Memory B cell (primary cell): ENCODE data around the gene LUC7L2.
"Not testable (repeated sequence)": the region's sequence is repeated elsewhere in the genome, so short reads cannot be mapped to it uniquely, and the experiment has no call there.

Experiments
- ATAC-seq: fragments of 150-1000 bp; cut with Tn5 transposase; 2 replicates; pipeline ENCODE4 v1.10.0; 2021; ENCODE audit warnings: low read depth, mild to moderate bottlenecking, moderate library complexity
- DNase-seq, 2 donors: peaks; one replicate each; pipeline ENCODE4 v3.0.0; 2022; ENCODE audit warnings: low spot score in 2 of 2
- H3K27ac Mint-ChIP-seq: one replicate; pipeline ENCODE4 v1.8.0; 2022; ENCODE audit warnings: mild to moderate bottlenecking, moderate library complexity, mixed read lengths
- H3K27me3 Mint-ChIP-seq: one replicate; pipeline ENCODE4 v1.8.0; 2022; ENCODE audit warnings: mixed read lengths
- H3K36me3 Mint-ChIP-seq: one replicate; pipeline ENCODE4 v1.8.0; 2022; ENCODE audit warnings: mild to moderate bottlenecking, mixed read lengths
- H3K4me1 Mint-ChIP-seq: one replicate; pipeline ENCODE4 v1.8.0; 2022; ENCODE audit warnings: mixed read lengths
- H3K4me3 Mint-ChIP-seq: one replicate; pipeline ENCODE4 v1.8.0; 2022; ENCODE audit warnings: mild to moderate bottlenecking, moderate library complexity, mixed read lengths
- H3K9me3 Mint-ChIP-seq: one replicate; pipeline ENCODE4 v1.8.0; 2022; ENCODE audit warnings: mixed read lengths

The LUC7L2 gene

DNA sequence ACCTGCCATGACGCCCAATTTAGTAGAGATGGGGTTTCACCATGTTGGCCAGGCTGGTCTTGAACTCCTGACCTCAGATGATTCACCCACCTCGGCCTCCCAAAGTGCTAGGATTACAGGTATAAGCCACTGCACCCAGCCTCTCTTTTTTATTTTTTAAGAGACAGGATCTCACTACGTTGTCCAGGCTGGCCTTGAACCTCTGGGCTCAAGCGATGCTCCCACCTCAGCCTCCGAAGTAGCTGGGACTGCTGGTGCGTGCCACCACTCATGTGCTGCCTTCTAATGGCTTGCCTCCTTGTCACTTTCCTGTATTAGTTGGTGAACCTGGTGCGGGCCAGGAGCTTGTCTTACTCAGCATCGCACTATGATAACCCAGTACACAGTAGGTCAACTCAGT lies 96.8 kb downstream of the LUC7L2 start:
- DNase-seq, result no peak
- no peak overlapping the region for H3K4me3 Mint-ChIP-seq
- no peak for ATAC-seq
- no peaks in the 10 kb centered on the region for H3K9me3 Mint-ChIP-seq
- no peaks in the 10 kb centered on the region for H3K27me3 Mint-ChIP-seq
- no peaks in the 10 kb centered on the region for H3K36me3 Mint-ChIP-seq
- no peaks in the 10 kb centered on the region for H3K4me1 Mint-ChIP-seq
- H3K27ac Mint-ChIP-seq, result no peak overlapping the region

- peaks cover 4% of the 10 kb centered on the region for H3K27me3 Mint-ChIP-seq
Measured at GRCh38 chr7:139457153-139457946, 97.7 kb downstream of the LUC7L2 start.

GRCh38 chr7:139463421-139463820 lies 103.7 kb downstream of the LUC7L2 start:
- H3K27me3 Mint-ChIP-seq, DNase-seq, H3K36me3 Mint-ChIP-seq, H3K4me3 Mint-ChIP-seq, ATAC-seq, H3K4me1 Mint-ChIP-seq, H3K27ac Mint-ChIP-seq: not testable (repeated sequence)
- H3K9me3 Mint-ChIP-seq, result peaks cover 10% of the 10 kb centered on the region

More at GRCh38 chr7:139457153-139457946, 97.7 kb downstream of the LUC7L2 start:
- Mint-ChIP-seq H3K27ac (no peak overlapping the region), H3K4me3 (no peak overlapping the region), H3K36me3 (peaks cover 2% of the 10 kb centered on the region), H3K4me1 (no peaks in the 10 kb centered on the region), H3K9me3 (peaks cover 3% of the 10 kb centered on the region)
- ATAC-seq (no peak), DNase-seq (no peak)

- ATAC-seq, H3K27ac Mint-ChIP-seq, H3K27me3 Mint-ChIP-seq, H3K36me3 Mint-ChIP-seq, H3K4me3 Mint-ChIP-seq, H3K4me1 Mint-ChIP-seq, DNase-seq: not testable (repeated sequence)
- H3K9me3 Mint-ChIP-seq, result peaks cover 10% of the 10 kb centered on the region
Measured at GRCh38 chr7:139464511-139464910, 104.8 kb downstream of the LUC7L2 start.

DNA sequence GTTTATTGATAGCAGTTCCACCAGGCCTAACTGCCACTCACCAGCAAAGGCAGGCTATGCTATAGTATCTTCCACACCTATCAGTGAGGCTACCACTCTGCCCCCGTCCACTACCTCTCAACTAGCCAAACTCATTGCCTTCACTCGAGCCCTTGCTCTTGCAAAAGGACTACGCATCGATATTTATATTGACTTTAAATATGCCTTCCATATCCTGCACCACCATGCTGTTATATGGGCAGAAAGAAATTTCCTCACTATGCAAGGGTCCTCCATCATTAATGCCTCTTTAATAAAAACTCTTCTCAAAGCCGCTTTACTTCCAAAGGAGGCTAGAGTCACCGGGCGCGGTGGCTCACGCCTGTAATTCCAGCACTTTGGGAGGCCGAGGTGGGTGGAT lies 105.4 kb downstream of the LUC7L2 start:
- not testable (repeated sequence) for DNase-seq, H3K27ac Mint-ChIP-seq, H3K4me1 Mint-ChIP-seq, ATAC-seq, H3K4me3 Mint-ChIP-seq
- H3K9me3 Mint-ChIP-seq, result peaks cover 10% of the 10 kb centered on the region
- peaks cover 10% of the 10 kb centered on the region for H3K36me3 Mint-ChIP-seq
- H3K27me3 Mint-ChIP-seq, result peaks cover 13% of the 10 kb centered on the region

DNA sequence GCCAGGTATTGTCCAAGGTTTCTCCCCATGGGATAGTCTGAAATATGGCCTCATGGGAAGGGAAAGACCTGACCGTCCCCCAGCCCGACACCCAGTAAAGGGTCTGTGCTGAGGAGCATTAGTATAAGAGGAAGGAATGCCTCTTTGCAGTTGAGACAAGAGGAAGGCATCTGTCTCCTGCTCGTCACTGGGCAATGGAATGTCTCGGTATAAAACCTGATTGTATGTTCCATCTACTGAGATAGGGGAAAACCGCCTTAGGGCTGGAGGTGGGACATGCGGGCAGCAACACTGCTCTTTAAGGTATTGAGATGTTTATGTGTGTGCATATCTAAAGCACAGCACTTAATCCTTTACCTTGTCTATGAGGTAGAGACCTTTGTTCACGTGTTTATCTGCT lies 108.0 kb downstream of the LUC7L2 start:
- not testable (repeated sequence) for H3K36me3 Mint-ChIP-seq, H3K9me3 Mint-ChIP-seq, H3K27me3 Mint-ChIP-seq, H3K4me1 Mint-ChIP-seq, H3K4me3 Mint-ChIP-seq, H3K27ac Mint-ChIP-seq, ATAC-seq, DNase-seq

- DNase-seq, H3K27ac Mint-ChIP-seq, H3K36me3 Mint-ChIP-seq, H3K4me3 Mint-ChIP-seq, H3K9me3 Mint-ChIP-seq, ATAC-seq, H3K4me1 Mint-ChIP-seq, H3K27me3 Mint-ChIP-seq: not testable (repeated sequence)
Measured at GRCh38 chr7:139468281-139468680, 108.6 kb downstream of the LUC7L2 start.

- ATAC-seq (no peak), DNase-seq (no peak)
- H3K27ac Mint-ChIP-seq, result no peak overlapping the region
- H3K27me3 Mint-ChIP-seq, result peaks cover 7% of the 10 kb centered on the region
- peaks cover 4% of the 10 kb centered on the region for H3K9me3 Mint-ChIP-seq
- peaks cover 6% of the 10 kb centered on the region for H3K36me3 Mint-ChIP-seq
- no peak overlapping the region for H3K4me3 Mint-ChIP-seq
- H3K4me1 Mint-ChIP-seq, result no peaks in the 10 kb centered on the region
Measured at GRCh38 chr7:139471740-139472353, 112.2 kb downstream of the LUC7L2 start.
